ENCODE data around the gene CWC15.
"Not testable (repeated sequence)": the region's sequence is repeated elsewhere in the genome, so short reads cannot be mapped to it uniquely, and the experiment has no call there.

Gene CWC15

GRCh38 chr11:94948070-94948617 lies 25.2 kb downstream of the CWC15 start:
- DNase-seq, result no peak

- no peak for DNase-seq
Measured at GRCh38 chr11:94946812-94947211, 26.5 kb downstream of the CWC15 start.

GRCh38 chr11:94941131-94941530 lies 32.2 kb downstream of the CWC15 start:
- peak; percentile 4 for DNase-seq

- no peak for DNase-seq
Measured at GRCh38 chr11:94939346-94939745, 34.0 kb downstream of the CWC15 start.

- DNase-seq, result no peak
Measured at GRCh38 chr11:94938095-94939055, 35.0 kb downstream of the CWC15 start.

- no peak for DNase-seq
Measured at GRCh38 chr11:94934846-94935245, 38.5 kb downstream of the CWC15 start.

GRCh38 chr11:94934362-94934761 lies 39.0 kb downstream of the CWC15 start:
- DNase-seq, result peak; percentile 17

GRCh38 chr11:94933223-94934130 lies 39.9 kb downstream of the CWC15 start:
- DNase-seq, result peak; percentile 16

GRCh38 chr11:94932503-94932902 lies 40.9 kb downstream of the CWC15 start:
- DNase-seq, result no peak

- not testable (repeated sequence) for DNase-seq
Measured at GRCh38 chr11:94932072-94932471, 41.3 kb downstream of the CWC15 start.

- DNase-seq, result no peak
Measured at GRCh38 chr11:94928117-94928990, 45.0 kb downstream of the CWC15 start.

GRCh38 chr11:94926698-94927237 lies 46.6 kb downstream of the CWC15 start:
- DNase-seq, result no peak

GRCh38 chr11:94926271-94926625 lies 47.1 kb downstream of the CWC15 start:
- no peak for DNase-seq

- DNase-seq, result no peak
Measured at GRCh38 chr11:94925422-94926270, 47.7 kb downstream of the CWC15 start.

- no peak for DNase-seq
Measured at GRCh38 chr11:94924612-94925011, 48.7 kb downstream of the CWC15 start.

- no peak for DNase-seq
Measured at GRCh38 chr11:94924171-94924572, 49.2 kb downstream of the CWC15 start.

GRCh38 chr11:94923004-94923334 lies 50.4 kb downstream of the CWC15 start:
- DNase-seq, result no peak

GRCh38 chr11:94922321-94923003 lies 50.9 kb downstream of the CWC15 start:
- no peak for DNase-seq

GRCh38 chr11:94920311-94920710 lies 53.0 kb downstream of the CWC15 start:
- DNase-seq, result no peak

GRCh38 chr11:94913718-94914394 lies 59.5 kb downstream of the CWC15 start:
- DNase-seq, result not testable (repeated sequence)
